Sigmoid colon (tissue), 4 donors: ENCODE measurements around the gene CPNE6.

Experiments used
- POLR2AphosphoS5 ChIP-seq, 4 donors: sonication (generic); formaldehyde crosslinking; IDR thresholded peaks; one replicate each; pipeline ENCODE4 v1.6.1; 2017; ENCODE audit warnings: antibody characterized with exemption in 4 of 4
- TF ChIP-seq, protein P1 (sequence below), 4 experiments: fragments of 450-650 bp in 3 of 4; fragments of 200-600 bp in 1 of 4; IDR thresholded peaks; one replicate each; pipeline ENCODE4 v1.5.1; 2016 to 2019; ENCODE audit warnings: antibody characterized with exemption in 4 of 4, mild to moderate bottlenecking in 3 of 4, moderate library complexity in 2 of 4

DNA sequence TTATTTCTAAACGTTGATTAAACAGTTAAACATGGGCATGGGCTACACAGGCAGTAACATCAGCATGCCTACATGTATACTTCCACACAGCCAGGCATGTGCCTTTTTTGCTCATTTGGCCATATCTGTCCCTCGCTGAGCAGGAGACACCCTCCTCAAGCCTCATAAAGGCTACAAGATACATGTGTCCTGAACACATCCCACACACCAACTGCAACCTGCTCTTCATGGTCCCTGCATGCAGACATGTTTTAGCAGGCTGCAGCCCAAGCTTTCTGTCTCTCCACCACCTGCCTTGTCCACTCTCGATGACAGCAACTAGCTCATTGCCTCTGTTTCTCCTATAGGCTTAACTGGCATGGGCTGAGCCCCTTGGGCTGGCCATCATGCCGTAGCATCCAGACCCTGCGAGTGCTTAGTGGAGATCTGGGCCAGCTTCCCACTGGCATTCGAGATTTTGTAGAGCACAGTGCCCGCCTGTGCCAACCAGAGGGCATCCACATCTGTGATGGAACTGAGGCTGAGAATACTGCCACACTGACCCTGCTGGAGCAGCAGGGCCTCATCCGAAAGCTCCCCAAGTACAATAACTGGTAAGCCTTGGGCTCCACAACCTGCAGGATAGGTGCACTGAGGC lies 25.3 kb downstream of the CPNE6 start:
- no peak for TF ChIP-seq POLR2AphosphoS5 (IDR thresholded peaks at IDR 0.05)
- TF ChIP-seq, protein P1, sequence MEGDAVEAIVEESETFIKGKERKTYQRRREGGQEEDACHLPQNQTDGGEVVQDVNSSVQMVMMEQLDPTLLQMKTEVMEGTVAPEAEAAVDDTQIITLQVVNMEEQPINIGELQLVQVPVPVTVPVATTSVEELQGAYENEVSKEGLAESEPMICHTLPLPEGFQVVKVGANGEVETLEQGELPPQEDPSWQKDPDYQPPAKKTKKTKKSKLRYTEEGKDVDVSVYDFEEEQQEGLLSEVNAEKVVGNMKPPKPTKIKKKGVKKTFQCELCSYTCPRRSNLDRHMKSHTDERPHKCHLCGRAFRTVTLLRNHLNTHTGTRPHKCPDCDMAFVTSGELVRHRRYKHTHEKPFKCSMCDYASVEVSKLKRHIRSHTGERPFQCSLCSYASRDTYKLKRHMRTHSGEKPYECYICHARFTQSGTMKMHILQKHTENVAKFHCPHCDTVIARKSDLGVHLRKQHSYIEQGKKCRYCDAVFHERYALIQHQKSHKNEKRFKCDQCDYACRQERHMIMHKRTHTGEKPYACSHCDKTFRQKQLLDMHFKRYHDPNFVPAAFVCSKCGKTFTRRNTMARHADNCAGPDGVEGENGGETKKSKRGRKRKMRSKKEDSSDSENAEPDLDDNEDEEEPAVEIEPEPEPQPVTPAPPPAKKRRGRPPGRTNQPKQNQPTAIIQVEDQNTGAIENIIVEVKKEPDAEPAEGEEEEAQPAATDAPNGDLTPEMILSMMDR (IDR thresholded peaks at IDR 0.05) = no peak
